Endothelial cell of umbilical vein (primary cell): Measurements from ENCODE around the gene JPT2. TPM values are rescaled to one million over a fixed set of nuclear protein-coding genes. Genes with fewer than 3 reads are reported as not detected.

Source experiments
- BruUV-seq: library from RNA; stranded (reverse); fragments of 400-500 nt; replicated peaks from 2 replicates; lab custom pipeline; 2021; lab: Mats Ljungman, UMichigan
- CTCF ChIA-PET: fragments of 300-600, 350-600 bp; sonication (Branson Sonifier 250); formaldehyde crosslinking; loops from one replicate; lab custom pipeline; 2021; ENCODE audit warnings: antibody characterized with exemption, inconsistent platforms; lab: Charles Lee
- POLR2A ChIA-PET: fragments of 300-600, 350-600 bp; sonication (Branson Sonifier 250); formaldehyde crosslinking; loops from one replicate; lab custom pipeline; 2021; ENCODE audit warnings: antibody characterized with exemption, inconsistent platforms; lab: Charles Lee
- DNase-seq: peaks from one replicate; pipeline ENCODE4 v3.0.0-alpha.2; 2011; ENCODE audit warnings: low read depth, low spot score
- FAIRE-seq: peaks from 2 replicates; lab custom pipeline; 2011; peaks lifted over from hg19 to GRCh38; lab: Jason Lieb, UNC
- H2AFZ ChIP-seq: 2 replicates; pipeline ENCODE4 v1.6.0; 2012; ENCODE audit warnings: low read depth, low read length, control low read depth, inconsistent platforms
- H3K27ac ChIP-seq: 2 replicates; pipeline ENCODE4 v1.5.1; 2011; ENCODE audit warnings: low read depth, mild to moderate bottlenecking, control low read depth, low read length, moderate library complexity; ENCODE audit not compliant: insufficient read depth
- H3K27me3 ChIP-seq, 2 experiments: 2 replicates each; pipeline versions ENCODE4 v1.6.0 to v1.6.1; 2011; ENCODE audit warnings: low read length in 2 of 2, mixed read lengths in 1 of 2; ENCODE audit not compliant: control insufficient read depth in 2 of 2, insufficient read depth in 2 of 2
- H3K36me3 ChIP-seq, 2 experiments: 2 replicates in 1 of 2; 3 replicates in 1 of 2; pipeline ENCODE4 v1.5.1; 2011; ENCODE audit warnings: low read length in 2 of 2, mild to moderate bottlenecking in 1 of 2, moderate library complexity in 1 of 2; ENCODE audit not compliant: control insufficient read depth in 2 of 2, insufficient read depth in 2 of 2; ENCODE audit errors: extremely low read depth in 1 of 2
- H3K4me1 ChIP-seq: 3 replicates; pipeline ENCODE4 v1.5.1; 2011; ENCODE audit warnings: mild to moderate bottlenecking, low read length; ENCODE audit not compliant: control insufficient read depth, insufficient read depth; ENCODE audit errors: extremely low read depth
- H3K4me2 ChIP-seq: 2 replicates; pipeline ENCODE4 v1.6.1; 2011; ENCODE audit warnings: low read length, control low read depth, mixed read lengths; ENCODE audit not compliant: insufficient read depth
- H3K4me3 ChIP-seq, 3 experiments: fragments of 200-600 bp in 1 of 3; sonication (generic), shearing (Covaris generic) in 1 of 3; replicated peaks in 1 of 3; 2 replicates each; pipeline ENCODE4 v1.5.1; 2011 to 2016; ENCODE audit warnings: control low read depth in 3 of 3, low read length in 3 of 3, mild to moderate bottlenecking in 2 of 3, inconsistent platforms in 1 of 3, low read depth in 1 of 3, moderate library complexity in 1 of 3; ENCODE audit not compliant: insufficient read depth in 1 of 3
- H3K79me2 ChIP-seq: 2 replicates; pipeline ENCODE4 v1.6.0; 2012; ENCODE audit warnings: low read length, inconsistent platforms; ENCODE audit not compliant: control insufficient read depth, insufficient read depth
- H3K9ac ChIP-seq: replicated peaks from 2 replicates; pipeline ENCODE3; 2011; ENCODE audit warnings: low read length, control low read depth; ENCODE audit not compliant: insufficient read depth; ENCODE audit errors: extremely low read depth
- H3K9me1 ChIP-seq: replicated peaks from 3 replicates; pipeline ENCODE4 v1.6.0; 2011; ENCODE audit warnings: mild to moderate bottlenecking, low read length; ENCODE audit not compliant: control insufficient read depth, insufficient read depth; ENCODE audit errors: extremely low read depth
- H3K9me3 ChIP-seq: replicated peaks from 2 replicates; pipeline ENCODE4 v1.5.1; 2012; ENCODE audit warnings: low read length, inconsistent platforms; ENCODE audit not compliant: control insufficient read depth, insufficient read depth
- H4K20me1 ChIP-seq: replicated peaks from 2 replicates; pipeline ENCODE3; 2011; ENCODE audit warnings: mild to moderate bottlenecking, low read length; ENCODE audit not compliant: control insufficient read depth, insufficient read depth; ENCODE audit errors: extremely low read depth
- EZH2 ChIP-seq: IDR thresholded peaks from 2 replicates; pipeline ENCODE4 v1.6.1; 2012; ENCODE audit warnings: borderline replicate concordance, low read depth, mild to moderate bottlenecking, moderate library complexity, low read length, inconsistent platforms; ENCODE audit not compliant: severe bottlenecking
- FOS ChIP-seq: IDR thresholded peaks from 2 replicates; pipeline ENCODE4 v1.6.1; 2011; ENCODE audit warnings: mild to moderate bottlenecking, low read length, moderate library complexity, borderline replicate concordance; ENCODE audit not compliant: insufficient read depth
- GATA2 ChIP-seq: IDR thresholded peaks from 2 replicates; pipeline ENCODE4 v1.7.0; 2011; ENCODE audit warnings: low read depth, mild to moderate bottlenecking, moderate library complexity, mixed read lengths, low read length; ENCODE audit not compliant: insufficient read length, insufficient read depth
- JUN ChIP-seq: IDR thresholded peaks from 2 replicates; pipeline ENCODE4 v1.6.1; 2011; ENCODE audit warnings: borderline replicate concordance, low read depth; ENCODE audit not compliant: insufficient read length, insufficient read depth
- MYC ChIP-seq: IDR thresholded peaks from one replicate; pipeline ENCODE4 v1.6.1; 2011; ENCODE audit warnings: mild to moderate bottlenecking, low read depth, low read length
- POLR2A ChIP-seq: IDR thresholded peaks from 2 replicates; pipeline ENCODE4 v1.6.1; 2012; ENCODE audit warnings: low read depth, mild to moderate bottlenecking, control low read depth, low read length
- POLR2AphosphoS5 ChIP-seq: IDR thresholded peaks from 2 replicates; pipeline ENCODE4 v1.6.1; 2012; ENCODE audit warnings: low read depth, mild to moderate bottlenecking, control low read depth, low read length, moderate library complexity; ENCODE audit not compliant: insufficient read depth
- dilution Hi-C: fragments of 300-500 bp; cut with MboI; formaldehyde crosslinking; loops from one replicate; pipeline ENCODE4 v1.15.0; 2019; ENCODE audit warnings: low sequenced_read_pairs; ENCODE audit not compliant: extremely low pct_ligation_motif_present
- intact Hi-C: fragments of 100-400 bp; cut with micrococcal nuclease; formaldehyde crosslinking; loops from one replicate; pipeline ENCODE4 v1.10.0; 2022
- polyA plus RNA-seq, 4 experiments: library from polyadenylated mRNA; depleted of rRNA in 3 of 4; stranded (reverse) in 3 of 4; unstranded in 1 of 4; fragments of >200 nt; gene quantifications; 2 replicates each; pipeline versions ENCODE4 v1.2.1 to v1.2.3, GENCODE V29; 2011 to 2012; ENCODE audit warnings: missing spikeins in 1 of 4
- total RNA-seq: library from RNA; stranded (reverse); gene quantifications from 2 replicates; pipeline ENCODE4 v1.2.3, GENCODE V29; 2021
- TF ChIP-seq, protein P1 (sequence below), 2 donors: IDR thresholded peaks; 1 replicate in 1 of 2; 2 replicates in 1 of 2; pipeline ENCODE4 v1.5.1; 2011; ENCODE audit warnings: low read length in 2 of 2, mild to moderate bottlenecking in 2 of 2, moderate library complexity in 2 of 2, control low read depth in 1 of 2, inconsistent platforms in 1 of 2, low read depth in 1 of 2; ENCODE audit not compliant: insufficient read depth in 1 of 2; ENCODE audit errors: extremely low read depth in 1 of 2
- TF ChIP-seq, protein P2 (sequence below): IDR thresholded peaks from 2 replicates; pipeline ENCODE4 v1.6.1; 2011; ENCODE audit not compliant: insufficient read depth, insufficient read length

JPT2 gene
- total and polyA plus RNA-seq, 2 donors (not counting 3 experiments of a cell fraction or from before 2014, with no cell fraction given), result 35.8 to 93.3 TPM

GRCh38 chr16:1641261-1641660 lies 36.8 kb upstream of the JPT2 start:
- CTCF ChIA-PET, result interaction anchor here (1.3 kb wide), 1 partner anchor 147 kb away, joined by 4 read pairs; no protein-coding TSS in a partner anchor
- H3K4me2 ChIP-seq, result no peak overlapping the region
- intact Hi-C loops (no loop called here), dilution Hi-C loops (no loop called here)
- DNase-seq (no peak), FAIRE-seq (no peak)
- TF ChIP-seq, protein P1, sequence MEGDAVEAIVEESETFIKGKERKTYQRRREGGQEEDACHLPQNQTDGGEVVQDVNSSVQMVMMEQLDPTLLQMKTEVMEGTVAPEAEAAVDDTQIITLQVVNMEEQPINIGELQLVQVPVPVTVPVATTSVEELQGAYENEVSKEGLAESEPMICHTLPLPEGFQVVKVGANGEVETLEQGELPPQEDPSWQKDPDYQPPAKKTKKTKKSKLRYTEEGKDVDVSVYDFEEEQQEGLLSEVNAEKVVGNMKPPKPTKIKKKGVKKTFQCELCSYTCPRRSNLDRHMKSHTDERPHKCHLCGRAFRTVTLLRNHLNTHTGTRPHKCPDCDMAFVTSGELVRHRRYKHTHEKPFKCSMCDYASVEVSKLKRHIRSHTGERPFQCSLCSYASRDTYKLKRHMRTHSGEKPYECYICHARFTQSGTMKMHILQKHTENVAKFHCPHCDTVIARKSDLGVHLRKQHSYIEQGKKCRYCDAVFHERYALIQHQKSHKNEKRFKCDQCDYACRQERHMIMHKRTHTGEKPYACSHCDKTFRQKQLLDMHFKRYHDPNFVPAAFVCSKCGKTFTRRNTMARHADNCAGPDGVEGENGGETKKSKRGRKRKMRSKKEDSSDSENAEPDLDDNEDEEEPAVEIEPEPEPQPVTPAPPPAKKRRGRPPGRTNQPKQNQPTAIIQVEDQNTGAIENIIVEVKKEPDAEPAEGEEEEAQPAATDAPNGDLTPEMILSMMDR (IDR thresholded peaks at IDR 0.05; ENCODE audit: extremely low read depth in 1 of 2, insufficient read depth in 1 of 2, low read depth in 1 of 2, low read length in 2 of 2), result no peak
- TF ChIP-seq MYC, result no peak
- TF ChIP-seq EZH2, result no peak
- no peak for TF ChIP-seq POLR2A
- TF ChIP-seq, protein P2, sequence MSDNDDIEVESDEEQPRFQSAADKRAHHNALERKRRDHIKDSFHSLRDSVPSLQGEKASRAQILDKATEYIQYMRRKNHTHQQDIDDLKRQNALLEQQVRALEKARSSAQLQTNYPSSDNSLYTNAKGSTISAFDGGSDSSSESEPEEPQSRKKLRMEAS, result no peak
- no peak for TF ChIP-seq FOS
- TF ChIP-seq JUN, result no peak
- TF ChIP-seq POLR2AphosphoS5, result no peak
- no peak for TF ChIP-seq GATA2
- no peak overlapping the region for H2AFZ ChIP-seq
- POLR2A ChIA-PET, result no interaction called here
- H3K27ac ChIP-seq, result no peak overlapping the region
- H4K20me1 ChIP-seq, result no peaks in the 10 kb centered on the region
- BruUV-seq, result no TSS peak
- no peak overlapping the region for H3K4me3 ChIP-seq
- H3K9ac ChIP-seq, result no peak overlapping the region
- H3K27me3 ChIP-seq, result no peaks in the 10 kb centered on the region
- H3K36me3 ChIP-seq, result peaks cover 19 to 58% of the 10 kb centered on the region in 2 experiments
- H3K9me1 ChIP-seq, result no peaks in the 10 kb centered on the region
- peaks cover 11% of the 10 kb centered on the region for H3K79me2 ChIP-seq
- H3K4me1 ChIP-seq, result peaks cover 13% of the 10 kb centered on the region
- H3K9me3 ChIP-seq, result no peaks in the 10 kb centered on the region
